ENCODE results near the gene CYP21A2.
"Not testable (repeated sequence)": the region's sequence is repeated elsewhere in the genome, so short reads cannot be mapped to it uniquely, and the experiment has no call there.

- TF ChIP-seq CTCF, POLR2A (IDR thresholded peaks at IDR 0.05): not testable (repeated sequence)
Measured at GRCh38 chr6:32008037-32008436, 30.2 kb upstream of the CYP21A2 start.
